Neural progenitor cell (in vitro differentiated cells): ENCODE results near the gene CHD8. TPM values are rescaled to one million over a fixed set of nuclear protein-coding genes. Genes with fewer than 3 reads are reported as not detected.

ENCODE experiments used
- DNase-seq: peaks from one replicate; pipeline ENCODE4 v3.0.0-alpha.2; 2016; ENCODE audit warnings: low spot score
- H2AFZ ChIP-seq: fragments of 200-600 bp; sonication (generic); replicated peaks from 2 replicates; pipeline ENCODE4 v1.6.1; 2016; ENCODE audit warnings: antibody characterized with exemption
- H3F3A ChIP-seq: fragments of 200-600 bp; sonication (generic); 2 replicates; pipeline ENCODE4 v1.6.1; 2016; ENCODE audit warnings: antibody characterized with exemption, low read depth
- H3K27ac ChIP-seq: fragments of 200-600 bp; sonication (generic); 2 replicates; pipeline ENCODE4 v1.5.1; 2016; ENCODE audit warnings: mild to moderate bottlenecking
- H3K27me3 ChIP-seq: fragments of 200-600 bp; sonication (generic); 2 replicates; pipeline ENCODE4 v1.6.1; 2016; ENCODE audit warnings: mild to moderate bottlenecking, moderate library complexity
- H3K36me3 ChIP-seq: fragments of 200-600 bp; sonication (generic); 2 replicates; pipeline ENCODE4 v1.5.1; 2016
- H3K4me1 ChIP-seq: fragments of 200-600 bp; sonication (generic); 2 replicates; pipeline ENCODE4 v1.6.1; 2016; ENCODE audit warnings: mixed run types
- H3K4me2 ChIP-seq: fragments of 200-600 bp; sonication (generic); 2 replicates; pipeline ENCODE4 v1.6.1; 2016
- H3K4me3 ChIP-seq: fragments of 200-600 bp; sonication (generic); 2 replicates; pipeline ENCODE4 v1.5.1; 2016
- H3K79me2 ChIP-seq: fragments of 200-600 bp; sonication (generic); 2 replicates; pipeline ENCODE4 v1.6.1; 2016; ENCODE audit warnings: low read depth
- H3K9ac ChIP-seq: fragments of 200-600 bp; sonication (generic); 2 replicates; pipeline ENCODE4 v1.6.1; 2016
- H3K9me3 ChIP-seq: fragments of 200-600 bp; sonication (generic); 2 replicates; pipeline ENCODE4 v1.5.1; 2016; ENCODE audit warnings: low read depth
- H4K20me1 ChIP-seq: fragments of 200-600 bp; sonication (generic); 2 replicates; pipeline ENCODE4 v1.6.1; 2016; ENCODE audit warnings: low read depth
- H3K27ac Mint-ChIP-seq: 3 replicates; pipeline ENCODE4 v1.8.0; 2021; ENCODE audit warnings: mixed read lengths
- H3K27me3 Mint-ChIP-seq: 2 replicates; pipeline ENCODE4 v1.8.0; 2022; ENCODE audit warnings: low read depth, mild to moderate bottlenecking, inconsistent platforms, moderate library complexity, mixed read lengths; ENCODE audit not compliant: insufficient read depth
- H3K36me3 Mint-ChIP-seq: 3 replicates; pipeline ENCODE4 v1.8.0; 2021; ENCODE audit warnings: mixed read lengths
- H3K4me1 Mint-ChIP-seq: 3 replicates; pipeline ENCODE4 v1.8.0; 2021; ENCODE audit warnings: mixed read lengths
- H3K4me3 Mint-ChIP-seq: 3 replicates; pipeline ENCODE4 v1.8.0; 2021; ENCODE audit warnings: mild to moderate bottlenecking, moderate library complexity, mixed read lengths
- H3K9me3 Mint-ChIP-seq: 3 replicates; pipeline ENCODE4 v1.8.0; 2020; ENCODE audit warnings: mixed read lengths
- CTCF ChIP-seq: fragments of 200-600 bp; sonication (generic); IDR thresholded peaks from 2 replicates; pipeline ENCODE4 v1.5.1; 2017; ENCODE audit warnings: antibody characterized with exemption, mild to moderate bottlenecking
- EZH2 ChIP-seq: fragments of 200-600 bp; sonication (generic); IDR thresholded peaks from 2 replicates; pipeline ENCODE4 v1.6.1; 2017; ENCODE audit warnings: antibody characterized with exemption, mild to moderate bottlenecking, moderate library complexity
- EZH2phosphoT487 ChIP-seq: fragments of 200-600 bp; sonication (generic); IDR thresholded peaks from 2 replicates; pipeline ENCODE4 v1.6.1; 2017; ENCODE audit warnings: antibody characterized with exemption
- total RNA-seq: library from RNA; depleted of rRNA; stranded (reverse); fragments of >200 nt; gene quantifications from 2 replicates; pipeline ENCODE4 v1.2.3, GENCODE V29; 2015; ENCODE audit warnings: low replicate concordance

CHD8 gene
- total RNA-seq, 1 donor from 2014 or later = 72.5 TPM

GRCh38 chr14:21384494-21384851 is 71.5 kb downstream of the CHD8 start:
- Histone ChIP-seq H3K4me1 (peaks cover 20% of the 10 kb centered on the region), H3K4me2 (peak overlapping the region; percentile 86), H4K20me1 (peaks cover 34% of the 10 kb centered on the region), H3K9me3 (no peaks in the 10 kb centered on the region), H3K4me3 (peak overlapping the region; percentile 79), H3K79me2 (peaks cover 44% of the 10 kb centered on the region), H2AFZ (peak overlapping the region; percentile 49), H3K9ac (peak overlapping the region; percentile 33), H3K36me3 (no peaks in the 10 kb centered on the region), H3K27me3 (no peaks in the 10 kb centered on the region), H3K27ac (peak overlapping the region; percentile 59), H3F3A (peaks cover 42% of the 10 kb centered on the region)
- Mint-ChIP-seq H3K4me1 (peaks cover 24% of the 10 kb centered on the region), H3K9me3 (no peaks in the 10 kb centered on the region), H3K4me3 (peak overlapping the region; percentile 100), H3K36me3 (peaks cover 11% of the 10 kb centered on the region), H3K27me3 (peaks cover 12% of the 10 kb centered on the region), H3K27ac (peak overlapping the region; percentile 100)
- no peak for TF ChIP-seq EZH2phosphoT487
- no peak for TF ChIP-seq CTCF
- DNase-seq = no peak

GRCh38 chr14:21383848-21384493 is 72.0 kb downstream of the CHD8 start, which contains the start of gene SUPT16H:
SUPT16H (minus strand) TSS chr14:21384019; CDS start chr14:21383927, 92 bp downstream.
- H3F3A ChIP-seq = peaks cover 42% of the 10 kb centered on the region
- H3K36me3 Mint-ChIP-seq = peaks cover 11% of the 10 kb centered on the region
- DNase-seq = peak; percentile 98
- peak within 1 kb of the TSS; percentile 89 for H3K9ac ChIP-seq
- H3K36me3 ChIP-seq = no peaks in the 10 kb centered on the region
- H3K4me2 ChIP-seq = peak within 1 kb of the TSS; percentile 86
- H4K20me1 ChIP-seq = peaks cover 39% of the 10 kb centered on the region
- H3K27ac ChIP-seq = peak within 1 kb of the TSS; percentile 93
- H3K4me3 Mint-ChIP-seq = peak within 1 kb of the TSS; percentile 100
- H3K4me1 ChIP-seq = peaks cover 20% of the 10 kb centered on the region
- H3K9me3 Mint-ChIP-seq = no peaks in the 10 kb centered on the region
- H3K27ac Mint-ChIP-seq = peak within 1 kb of the TSS; percentile 100
- no peaks in the 10 kb centered on the region for H3K9me3 ChIP-seq
- H3K79me2 ChIP-seq = peaks cover 49% of the 10 kb centered on the region
- H2AFZ ChIP-seq = peak within 1 kb of the TSS; percentile 89
- TF ChIP-seq EZH2phosphoT487 (no peak), CTCF (no peak), EZH2 (no peak)
- H3K4me3 ChIP-seq = peak within 1 kb of the TSS; percentile 79
- peaks cover 14% of the 10 kb centered on the region for H3K27me3 Mint-ChIP-seq
- H3K27me3 ChIP-seq = no peaks in the 10 kb centered on the region
- H3K4me1 Mint-ChIP-seq = peaks cover 24% of the 10 kb centered on the region

- H3K4me1 ChIP-seq = peaks cover 20% of the 10 kb centered on the region
- H3K9ac ChIP-seq = peak overlapping the region; percentile 89
- peak overlapping the region; percentile 89 for H2AFZ ChIP-seq
- peak overlapping the region; percentile 93 for H3K27ac ChIP-seq
- Mint-ChIP-seq H3K36me3 (peaks cover 10% of the 10 kb centered on the region), H3K27me3 (peaks cover 14% of the 10 kb centered on the region), H3K4me1 (peaks cover 24% of the 10 kb centered on the region), H3K27ac (peak overlapping the region; percentile 100), H3K4me3 (peak overlapping the region; percentile 100), H3K9me3 (no peaks in the 10 kb centered on the region)
- no peaks in the 10 kb centered on the region for H3K36me3 ChIP-seq
- H3K4me3 ChIP-seq = peak overlapping the region; percentile 79
- peaks cover 35% of the 10 kb centered on the region for H3F3A ChIP-seq
- H3K4me2 ChIP-seq = peak overlapping the region; percentile 86
- peaks cover 57% of the 10 kb centered on the region for H3K79me2 ChIP-seq
- no peak for TF ChIP-seq CTCF
- DNase-seq = peak; percentile 59
- H3K9me3 ChIP-seq = no peaks in the 10 kb centered on the region
- H4K20me1 ChIP-seq = peaks cover 47% of the 10 kb centered on the region
- H3K27me3 ChIP-seq = no peaks in the 10 kb centered on the region
Observed at GRCh38 chr14:21382886-21383847, 72.8 kb downstream of the CHD8 start.
